Activated CD8-positive, alpha-beta memory T cell treated with anti-CD3 and anti-CD28 coated beads, Interleukin-2, amount 10 ng/mL, durations not matched to agents 7 days and 5 days (primary cell): Measurements from ENCODE around the gene NFE2L3. TPM values are rescaled to one million over a fixed set of nuclear protein-coding genes. Genes with fewer than 3 reads are reported as not detected.
"Not testable (repeated sequence)": the region's sequence is repeated elsewhere in the genome, so short reads cannot be mapped to it uniquely, and the experiment has no call there.

ENCODE experiments used
- ATAC-seq: fragments of 150-1000 bp; cut with Tn5 transposase; one replicate; pipeline ENCODE4 v1.10.0; 2021; ENCODE audit warnings: moderate library complexity
- CTCF ChIA-PET: fragments of 350-600 bp; sonication (Branson Sonifier 250); formaldehyde crosslinking; loops from one replicate; lab custom pipeline; 2021; ENCODE audit warnings: antibody characterized with exemption; lab: Charles Lee
- DNase-seq: peaks from one replicate; pipeline ENCODE4 v3.0.0-alpha.2; 2020
- H3K27ac Mint-ChIP-seq: one replicate; pipeline ENCODE4 v1.8.0; 2021; ENCODE audit warnings: mild to moderate bottlenecking, mixed read lengths
- H3K27me3 Mint-ChIP-seq: one replicate; pipeline ENCODE4 v1.8.0; 2021; ENCODE audit warnings: mixed read lengths
- H3K36me3 Mint-ChIP-seq: one replicate; pipeline ENCODE4 v1.8.0; 2021; ENCODE audit warnings: mild to moderate bottlenecking, mixed read lengths
- H3K4me1 Mint-ChIP-seq: one replicate; pipeline ENCODE4 v1.8.0; 2021; ENCODE audit warnings: mixed read lengths
- H3K4me3 Mint-ChIP-seq: one replicate; pipeline ENCODE4 v1.8.0; 2021; ENCODE audit warnings: mild to moderate bottlenecking, moderate library complexity, mixed read lengths
- H3K9me3 Mint-ChIP-seq: one replicate; pipeline ENCODE4 v1.8.0; 2022; ENCODE audit warnings: low read depth, mixed read lengths
- total RNA-seq, 2 experiments: library from RNA; stranded (reverse); gene quantifications; one replicate each; pipeline ENCODE4 v1.2.3, GENCODE V29; 2021

Gene NFE2L3
- total RNA-seq, 2 experiments from 2014 or later = 20.1 to 44.4 TPM

GRCh38 chr7:26166684-26167266, 14.8 kb downstream of the NFE2L3 start:
- H3K27me3 Mint-ChIP-seq = no peaks in the 10 kb centered on the region
- peak; percentile 51 for ATAC-seq
- H3K27ac Mint-ChIP-seq = peak overlapping the region; percentile 86
- peaks cover 37% of the 10 kb centered on the region for H3K36me3 Mint-ChIP-seq
- H3K9me3 Mint-ChIP-seq = no peaks in the 10 kb centered on the region
- CTCF ChIA-PET = interaction anchor here (0.8 to 2.0 kb wide), 6 partner anchors 9 to 76 kb away, joined by 3 to 10 read pairs (median 4); partner anchors contain the start of gene NFE2L3
- peaks cover 52% of the 10 kb centered on the region for H3K4me1 Mint-ChIP-seq
- no peak for DNase-seq
- H3K4me3 Mint-ChIP-seq = peak overlapping the region; percentile 13

GRCh38 chr7:26167303-26167934, 15.4 kb downstream of the NFE2L3 start:
- ATAC-seq = peak; percentile 93
- no peaks in the 10 kb centered on the region for H3K9me3 Mint-ChIP-seq
- H3K4me3 Mint-ChIP-seq = peak overlapping the region; percentile 13
- no peaks in the 10 kb centered on the region for H3K27me3 Mint-ChIP-seq
- H3K4me1 Mint-ChIP-seq = peaks cover 48% of the 10 kb centered on the region
- peaks cover 39% of the 10 kb centered on the region for H3K36me3 Mint-ChIP-seq
- peak overlapping the region; percentile 86 for H3K27ac Mint-ChIP-seq
- CTCF ChIA-PET = interaction anchor here (1.3 to 2.0 kb wide), 3 partner anchors 9 to 76 kb away, joined by 4 to 10 read pairs (median 5); partner anchors contain the start of gene NFE2L3
- DNase-seq = peak; percentile 70

GRCh38 chr7:26168458-26169023, 16.5 kb downstream of the NFE2L3 start:
- Mint-ChIP-seq H3K27me3 (no peaks in the 10 kb centered on the region), H3K36me3 (peaks cover 36% of the 10 kb centered on the region), H3K4me3 (no peak overlapping the region), H3K4me1 (peaks cover 47% of the 10 kb centered on the region), H3K9me3 (no peaks in the 10 kb centered on the region), H3K27ac (no peak overlapping the region)
- CTCF ChIA-PET = no interaction called here
- ATAC-seq = no peak
- DNase-seq = no peak

- CTCF ChIA-PET = no interaction called here
- H3K27ac Mint-ChIP-seq = no peak overlapping the region
- DNase-seq = no peak
- no peak for ATAC-seq
- peaks cover 49% of the 10 kb centered on the region for H3K4me1 Mint-ChIP-seq
- H3K9me3 Mint-ChIP-seq = no peaks in the 10 kb centered on the region
- H3K4me3 Mint-ChIP-seq = no peak overlapping the region
- H3K27me3 Mint-ChIP-seq = no peaks in the 10 kb centered on the region
- peaks cover 37% of the 10 kb centered on the region for H3K36me3 Mint-ChIP-seq
These were observed 17.3 kb downstream of the NFE2L3 start for GRCh38 chr7:26169271-26169670.

- H3K9me3 Mint-ChIP-seq = no peaks in the 10 kb centered on the region
- CTCF ChIA-PET = interaction anchor here (1.1 to 2.7 kb wide), 2 partner anchors 9 to 10 kb away, joined by 4 to 9 read pairs; no protein-coding TSS in a partner anchor
- no peaks in the 10 kb centered on the region for H3K27me3 Mint-ChIP-seq
- ATAC-seq (no peak), DNase-seq (no peak)
- H3K4me3 Mint-ChIP-seq = no peak overlapping the region
- peaks cover 50% of the 10 kb centered on the region for H3K4me1 Mint-ChIP-seq
- H3K36me3 Mint-ChIP-seq = peaks cover 34% of the 10 kb centered on the region
- no peak overlapping the region for H3K27ac Mint-ChIP-seq
These were observed 18.7 kb downstream of the NFE2L3 start for GRCh38 chr7:26170663-26171062.

GRCh38 chr7:26171601-26172000, 19.6 kb downstream of the NFE2L3 start:
- no peaks in the 10 kb centered on the region for H3K9me3 Mint-ChIP-seq
- H3K4me3 Mint-ChIP-seq = no peak overlapping the region
- ATAC-seq (no peak), DNase-seq (no peak)
- no peak overlapping the region for H3K27ac Mint-ChIP-seq
- CTCF ChIA-PET = interaction anchor here (1.2 to 2.7 kb wide), 3 partner anchors 10 to 81 kb away, joined by 3 to 9 read pairs (median 6); no protein-coding TSS in a partner anchor
- no peaks in the 10 kb centered on the region for H3K27me3 Mint-ChIP-seq
- peaks cover 36% of the 10 kb centered on the region for H3K36me3 Mint-ChIP-seq
- H3K4me1 Mint-ChIP-seq = peaks cover 44% of the 10 kb centered on the region

DNA sequence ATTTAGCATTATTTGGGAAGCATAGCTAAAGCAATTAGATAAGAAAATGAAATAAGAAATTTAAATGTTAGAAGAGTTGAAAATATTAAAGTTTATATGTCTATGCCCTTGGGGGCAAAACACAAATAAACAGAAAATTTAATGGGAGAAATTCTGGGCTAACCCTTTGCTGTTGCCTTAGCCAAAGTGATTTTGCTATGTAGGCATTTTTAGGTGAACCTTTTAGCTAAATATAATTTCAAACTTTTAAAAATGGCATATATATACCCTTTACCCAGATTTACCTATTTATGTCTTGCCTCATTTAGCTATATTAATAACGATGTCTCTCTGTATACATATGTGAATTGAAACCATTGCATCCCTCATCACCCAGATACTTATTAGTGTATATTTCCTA, 20.1 kb downstream of the NFE2L3 start:
- peaks cover 40% of the 10 kb centered on the region for H3K4me1 Mint-ChIP-seq
- H3K9me3 Mint-ChIP-seq = no peaks in the 10 kb centered on the region
- H3K27ac Mint-ChIP-seq = no peak overlapping the region
- no peaks in the 10 kb centered on the region for H3K27me3 Mint-ChIP-seq
- CTCF ChIA-PET = interaction anchor here (1.2 to 2.7 kb wide), 3 partner anchors 11 to 81 kb away, joined by 3 to 9 read pairs (median 6); no protein-coding TSS in a partner anchor
- ATAC-seq (no peak), DNase-seq (no peak)
- H3K36me3 Mint-ChIP-seq = peaks cover 34% of the 10 kb centered on the region
- H3K4me3 Mint-ChIP-seq = no peak overlapping the region

DNA sequence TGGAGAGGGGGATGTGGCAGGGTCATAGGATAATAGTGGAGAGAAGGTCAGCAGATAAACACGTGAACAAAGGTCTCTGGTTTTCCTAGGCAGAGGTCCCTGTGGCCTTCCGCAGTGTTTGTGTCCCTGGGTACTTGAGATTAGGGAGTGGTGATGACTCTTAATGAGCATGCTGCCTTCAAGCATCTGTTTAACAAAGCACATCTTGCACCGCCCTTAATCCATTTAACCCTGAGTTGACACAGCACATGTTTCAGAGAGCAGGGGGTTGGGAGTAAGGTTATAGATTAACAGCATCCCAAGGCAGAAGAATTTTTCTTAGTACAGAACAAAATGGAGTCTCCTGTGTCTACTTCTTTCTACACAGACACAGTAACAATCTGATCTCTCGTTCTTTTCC, 23.9 kb downstream of the NFE2L3 start:
- H3K4me3 Mint-ChIP-seq, H3K27ac Mint-ChIP-seq, ATAC-seq, CTCF ChIA-PET, DNase-seq, H3K9me3 Mint-ChIP-seq, H3K27me3 Mint-ChIP-seq: not testable (repeated sequence)
- Mint-ChIP-seq H3K36me3 (peaks cover 28% of the 10 kb centered on the region), H3K4me1 (peaks cover 41% of the 10 kb centered on the region)

DNA sequence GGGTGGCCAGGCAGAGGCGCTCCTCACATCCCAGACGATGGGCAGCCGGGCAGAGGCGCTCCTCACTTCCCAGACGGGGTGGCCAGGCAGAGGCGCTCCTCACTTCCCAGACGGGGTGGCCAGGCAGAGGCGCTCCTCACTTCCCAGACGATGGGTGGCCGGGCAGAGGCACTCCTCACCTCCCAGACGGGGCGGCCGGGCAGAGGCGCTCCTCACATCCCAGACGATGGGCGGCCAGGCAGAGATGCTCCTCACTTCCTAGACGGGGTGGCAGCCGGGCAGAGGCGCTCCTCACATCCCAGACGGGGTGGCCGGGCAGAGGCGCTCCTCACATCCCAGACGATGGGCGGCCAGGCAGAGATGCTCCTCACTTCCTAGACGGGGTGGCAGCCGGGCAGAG, 24.7 kb downstream of the NFE2L3 start:
- H3K4me1 Mint-ChIP-seq = peaks cover 40% of the 10 kb centered on the region
- CTCF ChIA-PET, H3K4me3 Mint-ChIP-seq, H3K27me3 Mint-ChIP-seq, ATAC-seq, H3K9me3 Mint-ChIP-seq, DNase-seq, H3K27ac Mint-ChIP-seq: not testable (repeated sequence)
- H3K36me3 Mint-ChIP-seq = peaks cover 21% of the 10 kb centered on the region

DNA sequence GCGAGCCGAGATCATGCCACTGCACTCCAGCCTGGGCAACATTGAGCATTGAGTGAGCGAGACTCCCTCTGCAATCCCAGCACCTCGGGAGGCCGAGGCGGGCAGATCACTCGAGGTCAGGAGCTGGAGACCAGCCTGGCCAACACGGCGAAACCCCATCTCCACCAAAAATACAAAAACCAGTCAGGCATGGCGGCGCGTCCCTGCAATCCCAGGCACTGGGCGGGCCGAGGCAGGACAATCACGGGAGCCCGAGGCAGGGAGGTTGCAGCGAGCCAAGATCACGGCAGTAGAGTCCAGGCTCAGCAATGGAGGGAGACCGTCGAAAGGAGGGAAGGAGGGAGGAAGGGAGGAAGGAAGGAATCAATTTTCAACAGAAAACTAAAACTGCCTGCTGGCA, 25.3 kb downstream of the NFE2L3 start:
- peaks cover 41% of the 10 kb centered on the region for H3K4me1 Mint-ChIP-seq
- CTCF ChIA-PET = interaction anchor here (4.1 kb wide), 1 partner anchor 87 kb away, joined by 17 read pairs; no protein-coding TSS in a partner anchor
- H3K36me3 Mint-ChIP-seq = peaks cover 17% of the 10 kb centered on the region
- not testable (repeated sequence) for H3K9me3 Mint-ChIP-seq, DNase-seq, ATAC-seq, H3K27me3 Mint-ChIP-seq, H3K27ac Mint-ChIP-seq, H3K4me3 Mint-ChIP-seq

DNA sequence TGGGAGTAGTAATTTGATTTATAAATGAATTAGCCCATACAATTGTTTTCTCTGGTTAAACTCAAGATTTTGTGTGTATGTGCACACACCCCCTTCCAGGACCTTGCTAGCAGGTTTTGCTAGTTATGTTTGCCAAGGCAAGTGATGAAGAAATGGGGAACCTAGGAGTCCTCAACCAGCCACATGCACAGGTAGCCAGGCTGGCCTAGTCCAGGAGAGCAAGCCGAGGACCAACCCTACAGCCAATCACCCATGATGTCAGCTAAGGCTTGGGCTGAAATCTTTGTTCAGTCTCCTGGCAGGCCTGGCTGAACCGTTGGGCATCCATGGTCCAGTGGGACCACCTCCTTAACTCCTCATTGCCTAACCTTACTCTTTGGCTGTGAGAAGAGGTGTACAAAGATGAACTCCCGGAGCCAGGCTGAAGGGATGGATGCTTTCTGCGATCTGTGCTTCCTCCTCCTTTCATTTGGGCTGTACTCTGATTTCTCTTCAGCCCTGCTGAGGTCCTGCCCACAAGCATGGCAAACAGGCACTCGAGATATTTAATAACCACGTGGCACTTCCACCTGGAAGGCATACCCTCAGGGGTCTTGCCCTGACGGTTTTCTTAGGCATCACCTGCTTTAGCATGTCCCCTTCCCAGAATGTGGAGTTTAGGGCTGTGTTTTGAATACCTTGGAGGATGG, 26.4 kb downstream of the NFE2L3 start:
- CTCF ChIA-PET = interaction anchor here (1.3 to 4.1 kb wide), 3 partner anchors 26 to 100 kb away, joined by 3 to 17 read pairs (median 5); partner anchors contain the start of gene NFE2L3
- DNase-seq (no peak), ATAC-seq (peak; percentile 9)
- Mint-ChIP-seq H3K36me3 (peaks cover 14% of the 10 kb centered on the region), H3K27me3 (no peaks in the 10 kb centered on the region), H3K9me3 (no peaks in the 10 kb centered on the region), H3K4me3 (no peak overlapping the region), H3K4me1 (peaks cover 38% of the 10 kb centered on the region), H3K27ac (peak overlapping the region; percentile 72)

- CTCF ChIA-PET = interaction anchor here (0.6 to 4.1 kb wide), 8 partner anchors 12 to 105 kb away, joined by 3 to 17 read pairs (median 4); partner anchors contain the start of gene NFE2L3
- Mint-ChIP-seq H3K9me3 (no peaks in the 10 kb centered on the region), H3K4me3 (no peak overlapping the region), H3K4me1 (peaks cover 28% of the 10 kb centered on the region), H3K27ac (no peak overlapping the region), H3K27me3 (no peaks in the 10 kb centered on the region), H3K36me3 (peaks cover 17% of the 10 kb centered on the region)
- DNase-seq (no peak), ATAC-seq (no peak)
These were observed 27.4 kb downstream of the NFE2L3 start for GRCh38 chr7:26179422-26179821.
